GM18517 (cell line): ENCODE measurements around the gene GRM5.

Source experiments
- ATAC-seq: cut with Tn5 transposase; IDR thresholded peaks from one replicate; pipeline ENCODE4 v1.9.1; 2021; ENCODE audit warnings: mild to moderate bottlenecking, moderate library complexity; ENCODE audit not compliant: unreplicated experiment

GRM5 gene

DNA sequence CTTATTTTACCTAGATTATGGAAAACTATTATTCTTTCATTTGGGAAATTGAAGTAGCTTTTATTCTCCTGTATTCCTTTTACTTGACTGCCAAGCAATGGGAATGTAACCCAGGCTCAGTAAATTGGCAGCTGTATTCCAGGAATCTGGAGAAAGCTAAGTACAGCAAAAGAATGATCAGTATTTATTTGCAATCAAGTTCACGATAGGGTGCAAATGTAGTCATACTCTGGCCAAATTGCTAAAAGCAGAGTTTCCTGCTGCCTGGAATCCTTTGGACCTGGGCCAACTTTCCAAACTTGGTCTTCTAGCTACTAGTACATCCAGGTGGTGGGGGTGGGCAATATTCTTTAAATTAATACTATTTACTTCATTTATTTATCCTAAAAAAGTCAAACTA is 442.3 kb downstream of the GRM5 start:
- ATAC-seq: no peak

DNA sequence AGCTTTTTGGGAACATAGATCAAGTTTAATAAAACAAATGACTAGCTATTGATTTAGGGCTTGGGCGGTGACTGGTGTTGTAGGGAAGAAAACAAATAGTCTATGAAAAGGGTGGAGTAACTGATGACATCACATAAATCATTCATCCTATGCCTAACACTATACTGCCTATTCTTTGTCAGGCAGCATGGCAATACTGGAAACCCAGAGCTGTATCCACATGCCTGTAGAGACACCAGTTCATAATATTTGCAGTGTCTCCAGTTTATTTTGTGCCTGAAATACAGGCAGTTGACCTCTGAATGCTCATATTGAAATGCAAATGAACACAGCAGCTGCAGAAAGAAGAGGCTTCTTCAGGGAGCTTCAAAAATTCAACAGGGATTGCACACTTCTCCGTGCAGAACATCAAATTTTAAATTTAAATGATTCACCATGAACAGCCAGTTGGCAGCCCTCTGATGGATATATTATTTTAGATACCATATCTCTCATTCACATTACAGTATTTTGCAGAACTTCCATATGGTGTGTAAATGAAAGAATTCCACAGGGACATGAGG is 445.1 kb downstream of the GRM5 start:
- ATAC-seq: no peak

DNA sequence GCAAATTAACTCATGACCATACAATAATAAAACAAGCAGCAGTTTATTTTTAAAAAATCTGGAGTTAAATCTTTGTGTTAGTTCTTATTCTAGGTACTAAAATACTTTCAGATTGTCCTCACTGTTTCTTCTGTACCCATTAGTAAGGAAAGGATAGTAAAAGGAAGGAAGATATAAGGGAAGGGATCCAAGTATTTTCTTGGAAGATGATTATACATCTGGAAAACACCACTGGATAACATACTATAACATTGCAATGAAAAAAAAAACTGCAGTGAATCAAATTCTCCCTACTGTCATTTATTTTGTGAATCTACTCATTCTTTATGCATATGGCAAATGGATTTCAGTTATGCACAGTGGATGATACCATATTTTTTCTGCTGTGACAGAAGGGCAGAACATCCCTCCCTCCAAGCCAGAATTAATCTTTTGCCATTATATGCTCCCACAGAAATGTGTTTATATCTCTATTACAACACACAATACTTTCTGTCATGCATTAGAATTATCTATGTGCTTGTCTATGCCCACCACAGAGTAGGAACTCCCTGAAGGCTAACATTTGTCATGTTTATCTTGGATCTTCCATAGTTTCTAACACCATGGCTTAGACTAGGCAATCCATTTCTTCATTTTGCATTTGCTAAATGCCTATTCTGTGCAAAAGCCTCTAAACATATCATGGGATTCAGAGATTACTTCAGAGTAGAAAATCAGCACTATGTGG is 446.0 kb downstream of the GRM5 start:
- no peak for ATAC-seq

DNA sequence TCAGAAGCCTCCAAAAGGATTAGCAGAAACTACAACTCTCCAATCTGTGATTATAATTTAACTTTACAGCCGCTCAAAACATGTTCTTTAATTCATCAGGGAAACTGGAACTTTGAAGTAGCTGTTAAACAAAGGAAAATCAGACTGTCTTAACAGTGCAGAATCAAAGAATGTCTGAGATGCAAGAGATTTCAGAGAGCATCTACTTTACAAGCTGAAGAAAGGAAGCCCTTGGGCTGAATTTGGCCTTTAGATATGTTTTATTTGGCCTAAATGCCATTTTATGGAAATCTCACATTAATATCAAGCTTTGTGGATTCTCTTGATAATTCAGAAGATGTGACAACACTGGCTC is 446.7 kb downstream of the GRM5 start:
- no peak for ATAC-seq

DNA sequence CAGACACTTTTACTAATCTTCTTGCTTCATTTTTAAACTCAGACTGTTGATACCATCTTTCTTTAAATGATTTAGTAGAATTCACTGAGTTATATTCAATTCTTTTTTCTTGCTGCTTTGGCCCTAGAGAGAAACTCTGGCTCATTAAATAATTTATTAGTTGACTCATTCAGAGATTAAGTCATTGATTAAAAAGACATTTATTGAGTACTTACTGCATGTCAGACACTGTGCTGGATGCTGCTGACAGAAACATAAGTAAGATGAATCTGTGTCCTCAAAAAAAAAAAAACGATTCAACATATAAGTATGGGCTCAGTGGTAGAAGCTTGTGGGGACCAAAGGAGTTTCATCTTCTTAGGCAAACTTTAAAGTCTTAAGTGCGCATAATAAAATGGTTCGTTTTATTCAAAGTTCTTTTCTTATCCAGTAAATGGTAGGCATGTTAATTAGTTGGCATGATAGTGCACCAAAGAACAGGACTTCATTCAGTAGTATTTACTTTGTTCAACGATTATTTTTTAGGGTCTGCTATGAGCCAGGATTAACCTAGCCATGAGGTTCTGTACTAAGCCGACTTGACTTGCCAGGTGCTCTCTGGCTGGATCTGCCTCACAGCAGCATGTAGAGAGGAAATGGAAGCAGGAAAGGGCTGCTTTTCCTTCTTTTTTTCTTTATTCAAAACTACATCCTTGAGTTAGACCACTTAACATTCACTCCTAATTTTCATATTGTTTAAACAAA is 447.3 kb downstream of the GRM5 start:
- no peak for ATAC-seq

GRCh38 chr11:88617226-88617625 is 448.6 kb downstream of the GRM5 start:
- no peak for ATAC-seq

GRCh38 chr11:88604260-88604659 is 461.5 kb downstream of the GRM5 start:
- ATAC-seq: no peak

- ATAC-seq: no peak
Measured at GRCh38 chr11:88603091-88603867, 462.5 kb downstream of the GRM5 start.

DNA sequence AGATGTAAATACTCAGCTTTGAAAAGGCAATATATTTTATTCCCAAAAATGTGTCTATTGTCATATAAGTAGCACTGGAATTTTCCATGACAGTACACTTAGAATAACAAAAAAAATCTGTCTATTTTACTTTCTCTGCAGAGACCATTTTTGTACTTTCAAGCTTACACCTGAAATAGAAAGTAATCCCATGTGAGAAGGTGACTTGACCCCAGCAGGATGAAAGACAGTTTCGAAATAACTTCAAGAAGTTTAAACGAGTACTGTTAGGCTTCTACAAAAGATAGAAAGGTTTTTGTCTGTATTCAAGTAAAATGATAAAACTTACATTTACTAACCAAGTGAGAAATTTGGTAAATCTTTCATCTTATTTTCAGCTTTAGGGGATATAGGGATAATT is 468.4 kb downstream of the GRM5 start:
- ATAC-seq: no peak

DNA sequence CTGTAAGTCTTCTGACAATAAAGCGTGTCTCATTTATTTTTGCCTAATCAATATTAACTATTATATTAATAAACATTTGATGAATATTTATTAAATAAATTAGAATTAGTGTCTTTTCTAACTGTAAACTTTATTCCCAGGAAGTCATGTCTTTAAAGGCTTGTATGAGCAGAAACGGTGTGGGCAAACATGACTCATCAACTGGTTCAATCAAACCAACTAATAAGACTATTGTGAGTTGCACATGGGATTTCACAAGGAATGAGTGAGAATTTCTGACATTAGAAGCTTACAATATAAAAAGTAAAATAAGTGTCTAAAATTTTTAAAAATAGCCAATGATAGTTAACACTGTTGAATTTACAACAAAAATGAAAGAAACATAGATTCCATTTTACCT is 469.0 kb downstream of the GRM5 start:
- ATAC-seq: no peak

DNA sequence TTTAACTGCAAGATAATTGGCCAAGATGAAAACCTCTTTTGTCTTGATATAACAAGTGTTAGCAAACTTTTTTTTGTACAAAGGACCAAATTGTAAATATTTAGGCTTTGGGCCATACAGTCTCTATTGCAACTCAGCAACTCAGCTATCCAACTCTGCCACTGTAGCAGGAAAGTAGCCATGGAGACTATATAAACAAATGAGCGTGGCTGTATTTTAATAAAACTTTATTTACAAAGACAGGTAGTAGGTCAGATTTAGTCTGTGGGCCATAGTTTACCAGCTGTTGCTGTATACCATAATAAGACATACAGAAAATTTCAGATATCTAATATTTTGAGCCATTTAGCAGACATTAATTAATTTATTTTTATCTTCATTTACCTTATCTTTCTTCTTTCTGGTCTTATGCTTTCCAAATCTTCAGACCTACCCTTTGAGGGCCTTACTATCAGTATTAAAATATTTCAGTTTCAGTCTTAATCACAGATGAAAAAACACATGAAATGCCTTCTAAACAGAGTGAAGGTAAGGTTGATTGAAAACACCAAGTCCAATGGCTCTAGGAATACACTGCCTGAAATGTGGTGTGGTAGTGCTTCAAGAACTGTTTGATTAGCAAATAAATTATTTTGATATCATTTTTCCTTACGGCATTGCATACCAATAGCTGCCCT is 471.4 kb downstream of the GRM5 start:
- ATAC-seq: no peak

DNA sequence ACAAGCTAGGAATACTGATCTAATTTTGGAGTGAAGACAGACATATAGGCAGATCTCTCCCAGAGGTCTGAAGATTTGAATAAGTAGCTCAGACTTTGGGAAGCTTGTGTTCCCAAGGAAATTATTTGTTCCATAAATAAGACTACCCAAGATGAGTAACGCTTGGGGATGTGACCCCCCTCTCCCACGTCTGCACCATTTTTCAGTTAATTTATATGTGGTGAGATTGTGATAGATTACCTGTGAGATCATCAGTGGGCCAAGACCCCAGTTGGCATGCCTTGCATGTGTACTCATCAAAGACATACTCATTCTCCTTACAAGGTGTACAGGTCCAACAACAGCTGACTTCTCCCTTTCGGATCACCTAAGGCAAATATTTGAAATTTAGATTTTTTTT is 475.4 kb downstream of the GRM5 start:
- ATAC-seq: no peak

GRCh38 chr11:88583251-88583650 is 482.5 kb downstream of the GRM5 start:
- ATAC-seq: no peak

- ATAC-seq: no peak
Measured at GRCh38 chr11:88579466-88579865, 486.3 kb downstream of the GRM5 start.

DNA sequence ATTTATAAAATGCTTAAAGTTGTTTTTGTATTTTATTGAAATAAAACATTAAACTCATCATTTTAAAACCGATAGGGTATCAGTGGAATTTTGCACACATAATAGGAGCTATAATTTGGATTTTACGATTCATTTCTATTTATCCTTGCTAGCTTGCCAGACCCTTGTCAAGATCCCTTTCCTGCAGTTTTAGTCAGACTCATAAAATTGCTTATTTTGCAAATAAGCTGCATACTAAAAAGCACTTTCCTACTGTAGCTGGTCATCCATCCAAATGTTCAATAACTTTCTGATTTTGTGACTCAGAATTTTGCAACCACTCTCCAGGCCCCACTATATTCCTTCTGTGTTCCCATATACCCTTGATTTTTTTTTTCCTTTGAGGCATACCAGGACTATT is 489.0 kb downstream of the GRM5 start:
- no peak for ATAC-seq

DNA sequence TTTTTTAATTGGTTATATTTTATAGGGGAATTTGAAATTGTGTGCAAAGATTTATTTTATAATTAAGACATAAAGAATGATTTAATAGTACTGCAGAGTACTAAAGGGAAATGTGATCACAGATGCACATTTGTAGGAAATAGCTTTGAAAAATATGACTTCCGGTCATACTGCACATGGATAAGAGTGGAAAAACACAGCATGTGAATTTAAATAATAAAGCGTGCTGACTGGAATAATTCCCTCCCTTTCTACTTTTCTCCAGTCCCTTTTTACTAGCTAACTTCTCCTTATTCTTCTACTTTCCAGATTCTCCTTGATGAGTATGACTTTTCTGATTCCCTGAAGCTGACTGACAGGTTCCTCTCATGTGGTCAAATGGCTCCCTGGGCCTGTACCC is 489.9 kb downstream of the GRM5 start:
- no peak for ATAC-seq

DNA sequence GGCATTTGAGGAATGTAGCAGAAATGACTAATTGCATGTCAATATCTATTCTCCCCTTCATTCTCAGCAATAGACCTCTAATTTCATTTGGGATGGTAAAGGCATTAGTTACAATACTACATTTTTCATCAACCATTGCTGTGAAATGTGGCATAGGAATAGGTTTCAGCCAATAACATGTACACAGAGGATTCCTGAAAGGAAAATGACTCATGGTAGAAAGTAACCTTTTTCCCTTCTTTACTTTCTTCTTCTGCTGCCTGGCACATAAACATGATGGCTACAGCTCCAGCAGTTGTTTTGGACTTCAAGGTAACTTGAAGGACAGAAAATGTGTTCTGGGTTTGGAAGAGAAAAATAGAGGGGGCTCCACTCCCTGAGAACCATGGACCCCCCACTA is 496.4 kb downstream of the GRM5 start:
- ATAC-seq: no peak

GRCh38 chr11:88555829-88556202 is 510.0 kb downstream of the GRM5 start:
- no peak for ATAC-seq

- ATAC-seq: no peak
Measured at GRCh38 chr11:88555018-88555828, 510.6 kb downstream of the GRM5 start.

DNA sequence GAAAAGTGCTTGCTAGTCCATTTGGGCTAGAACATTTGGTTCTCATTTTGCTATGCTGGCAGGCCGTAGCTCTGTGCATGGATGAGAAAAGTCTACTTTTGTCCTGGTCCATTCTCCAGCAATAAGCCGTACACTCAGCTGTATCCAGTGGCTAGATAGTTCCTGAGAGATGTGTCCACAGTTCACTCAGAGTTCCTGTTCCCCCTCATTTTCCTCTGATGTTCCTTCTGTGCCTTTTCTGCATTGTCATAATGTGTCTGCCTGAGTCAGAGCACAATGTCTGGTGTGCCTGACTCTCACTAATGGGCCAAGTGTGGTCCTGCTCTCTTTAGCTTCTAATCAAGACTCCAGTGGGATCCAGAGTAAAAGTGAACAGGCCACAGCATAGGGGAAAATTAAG is 512.6 kb downstream of the GRM5 start:
- ATAC-seq: no peak
